Body of pancreas (tissue), 4 donors: ENCODE measurements around the gene ZCCHC3. TPM values are rescaled to one million over a fixed set of nuclear protein-coding genes. Genes with fewer than 3 reads are reported as not detected.

ENCODE experiments used
- ATAC-seq: fragments of 150-250 bp; one replicate; pipeline ENCODE4 v1.9.1; 2016
- DNase-seq, 4 donors: peaks; one replicate each; pipeline ENCODE4 v3.0.0-alpha.2; 2019
- H3K27ac ChIP-seq, 4 donors: fragments of 200-600 bp; sonication (generic); 1 replicate in 3 of 4; 2 replicates in 1 of 4; pipeline versions ENCODE4 v1.5.1 to v1.6.1; 2016 to 2019; ENCODE audit warnings: mild to moderate bottlenecking in 1 of 4, mixed read lengths in 1 of 4, moderate library complexity in 1 of 4
- H3K27me3 ChIP-seq, 2 donors: fragments of 200-600 bp; sonication (generic); one replicate each; pipeline ENCODE4 v1.6.0; 2016; ENCODE audit warnings: mild to moderate bottlenecking in 1 of 2
- H3K36me3 ChIP-seq, 2 donors: fragments of 200-600 bp; sonication (generic); replicated peaks in 1 of 2; 2 replicates each; pipeline ENCODE4 v1.5.1; 2016; ENCODE audit warnings: low read depth in 2 of 2; ENCODE audit not compliant: insufficient read depth in 1 of 2
- H3K4me1 ChIP-seq: fragments of 200-600 bp; sonication (generic); one replicate; pipeline ENCODE4 v1.6.0; 2016
- H3K4me3 ChIP-seq, 2 donors: fragments of 200-600 bp; sonication (generic); 1 replicate in 1 of 2; 2 replicates in 1 of 2; pipeline ENCODE4 v1.5.1; 2016 to 2019
- H3K9me3 ChIP-seq, 3 donors: fragments of 200-600 bp; sonication (generic); 1 replicate in 2 of 3; 2 replicates in 1 of 3; pipeline ENCODE4 v1.5.1; 2016
- POLR2A ChIP-seq, 3 donors: fragments of 450-650 bp; IDR thresholded peaks; one replicate each; pipeline ENCODE4 v1.6.1; 2016; ENCODE audit warnings: antibody characterized with exemption in 3 of 3, mild to moderate bottlenecking in 2 of 3
- WGBS, 2 donors: methylation state at CpG; one replicate each; pipeline ENCODE4 v1.1.5; 2017; 5-methylcytosine and 5-hydroxymethylcytosine counted together
- intact Hi-C: fragments of 100-400 bp; cut with DNase I; formaldehyde crosslinking; loops from one replicate; pipeline ENCODE4 v1.15.1; 2023
- total RNA-seq, 2 donors: library from RNA; depleted of rRNA; stranded (reverse); fragments of >200 nt; gene quantifications; one replicate each; pipeline ENCODE4 v1.1.0, GENCODE V29; 2016
- TF ChIP-seq, protein P1 (sequence below), 7 experiments: fragments of 450-650 bp in 4 of 7; fragments of 200-600 bp in 3 of 7; sonication (generic) in 3 of 7; IDR thresholded peaks; one replicate each; pipeline ENCODE4 v1.5.1; 2016 to 2019; ENCODE audit warnings: antibody characterized with exemption in 7 of 7

ZCCHC3 gene
- total RNA-seq, 2 donors from 2014 or later = 12.2 to 16.5 TPM

DNA sequence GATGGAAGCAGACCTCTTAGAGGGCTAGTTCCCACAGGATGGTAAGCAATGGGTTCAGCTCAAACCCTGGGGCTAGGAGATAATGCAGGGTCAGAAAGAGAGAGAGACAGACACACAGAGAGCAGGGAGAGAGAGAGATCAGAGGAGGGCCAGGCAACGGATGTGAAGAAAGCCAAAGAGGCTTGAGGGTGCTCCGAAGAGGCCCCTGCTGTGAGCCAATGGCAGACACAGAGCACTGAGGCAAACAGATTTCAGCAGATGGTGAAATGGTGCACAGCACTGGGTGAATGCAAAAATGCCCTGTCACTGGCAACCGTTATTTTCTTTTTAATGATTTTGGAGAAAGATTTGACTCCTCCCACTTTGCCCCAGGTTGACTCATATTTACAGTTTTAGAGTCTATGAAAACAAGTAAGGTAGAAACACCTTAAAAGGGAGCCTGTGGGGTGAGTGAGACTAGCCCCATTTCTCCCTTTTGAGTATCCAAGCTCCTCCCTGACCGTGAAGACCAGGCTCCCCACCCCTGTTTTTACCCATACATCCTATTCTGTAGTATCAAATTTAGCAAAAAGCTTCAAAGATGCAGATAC, 39.0 kb upstream of the ZCCHC3 start:
- Histone ChIP-seq H3K36me3 (no peaks in the 10 kb centered on the region), H3K9me3 (no peaks in the 10 kb centered on the region), H3K27me3 (no peaks in the 10 kb centered on the region), H3K27ac (no peak overlapping the region), H3K4me1 (peaks cover 13% of the 10 kb centered on the region), H3K4me3 (no peak overlapping the region)
- intact Hi-C loops = no loop called here
- TF ChIP-seq, protein P1, sequence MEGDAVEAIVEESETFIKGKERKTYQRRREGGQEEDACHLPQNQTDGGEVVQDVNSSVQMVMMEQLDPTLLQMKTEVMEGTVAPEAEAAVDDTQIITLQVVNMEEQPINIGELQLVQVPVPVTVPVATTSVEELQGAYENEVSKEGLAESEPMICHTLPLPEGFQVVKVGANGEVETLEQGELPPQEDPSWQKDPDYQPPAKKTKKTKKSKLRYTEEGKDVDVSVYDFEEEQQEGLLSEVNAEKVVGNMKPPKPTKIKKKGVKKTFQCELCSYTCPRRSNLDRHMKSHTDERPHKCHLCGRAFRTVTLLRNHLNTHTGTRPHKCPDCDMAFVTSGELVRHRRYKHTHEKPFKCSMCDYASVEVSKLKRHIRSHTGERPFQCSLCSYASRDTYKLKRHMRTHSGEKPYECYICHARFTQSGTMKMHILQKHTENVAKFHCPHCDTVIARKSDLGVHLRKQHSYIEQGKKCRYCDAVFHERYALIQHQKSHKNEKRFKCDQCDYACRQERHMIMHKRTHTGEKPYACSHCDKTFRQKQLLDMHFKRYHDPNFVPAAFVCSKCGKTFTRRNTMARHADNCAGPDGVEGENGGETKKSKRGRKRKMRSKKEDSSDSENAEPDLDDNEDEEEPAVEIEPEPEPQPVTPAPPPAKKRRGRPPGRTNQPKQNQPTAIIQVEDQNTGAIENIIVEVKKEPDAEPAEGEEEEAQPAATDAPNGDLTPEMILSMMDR (IDR thresholded peaks at IDR 0.05) = no peak
- no peak for TF ChIP-seq POLR2A (IDR thresholded peaks at IDR 0.05)
- DNase-seq (no peak), ATAC-seq (no peak)
- 45 to 69% methylated on average over 4 of the region's 4 CpGs for WGBS, 2 donors

DNA sequence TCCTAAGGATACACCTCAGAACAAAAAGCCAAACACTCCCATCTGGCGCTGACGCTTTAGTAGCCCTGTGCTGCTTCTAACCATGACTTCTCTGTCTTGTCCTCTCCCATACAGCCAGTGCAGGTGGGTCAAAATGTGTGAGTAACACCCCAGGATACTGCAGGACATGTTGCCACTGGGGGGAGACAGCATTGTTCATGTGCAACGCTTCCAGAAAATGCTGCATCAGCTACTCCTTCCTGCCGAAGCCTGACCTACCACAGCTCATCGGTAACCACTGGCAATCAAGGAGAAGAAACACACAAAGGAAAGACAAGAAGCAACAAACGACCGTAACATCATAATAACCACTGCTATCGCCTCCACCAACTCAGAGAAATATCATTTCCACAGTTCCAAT, 38.4 kb upstream of the ZCCHC3 start:
- DNase-seq = peak in 1 of 4 donors; percentile 13
- Histone ChIP-seq H3K4me3 (no peak overlapping the region), H3K36me3 (no peaks in the 10 kb centered on the region), H3K27me3 (no peaks in the 10 kb centered on the region), H3K4me1 (peaks cover 13% of the 10 kb centered on the region), H3K27ac (no peak overlapping the region), H3K9me3 (no peaks in the 10 kb centered on the region)
- no peak for ATAC-seq
- intact Hi-C loops = no loop called here
- TF ChIP-seq, protein P1 (IDR thresholded peaks at IDR 0.05) = peak in 1 of 7 experiments; percentile 15
- no peak for TF ChIP-seq POLR2A (IDR thresholded peaks at IDR 0.05)
- WGBS, 2 donors = 47 to 63% methylated on average over 8 of the region's 8 CpGs

DNA sequence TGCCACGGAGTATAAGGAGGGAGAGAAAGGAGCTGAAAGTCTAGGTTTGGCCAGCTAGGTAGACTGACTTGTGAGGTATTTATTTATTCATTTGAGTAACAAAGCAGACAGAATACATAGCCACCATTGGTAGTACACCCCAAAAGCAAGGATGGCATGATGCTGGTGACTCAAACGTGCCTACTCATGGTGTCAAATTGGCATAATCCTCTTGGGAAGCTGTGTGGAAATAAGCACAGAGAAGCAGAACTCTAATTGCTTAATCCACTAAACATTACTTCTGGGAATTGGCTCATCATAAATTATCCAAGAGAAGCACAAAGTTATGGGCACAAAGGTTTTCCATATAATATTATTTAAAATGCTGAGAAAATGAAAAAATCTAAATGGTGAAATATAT, 37.4 kb upstream of the ZCCHC3 start:
- no peak overlapping the region for H3K4me3 ChIP-seq
- no peak for DNase-seq
- no peaks in the 10 kb centered on the region for H3K27me3 ChIP-seq
- H3K36me3 ChIP-seq = no peaks in the 10 kb centered on the region
- TF ChIP-seq POLR2A (IDR thresholded peaks at IDR 0.05) = no peak
- TF ChIP-seq, protein P1 (IDR thresholded peaks at IDR 0.05) = no peak
- peaks cover 13% of the 10 kb centered on the region for H3K4me1 ChIP-seq
- no peak overlapping the region for H3K27ac ChIP-seq
- ATAC-seq = no peak
- no peaks in the 10 kb centered on the region for H3K9me3 ChIP-seq
- intact Hi-C loops = no loop called here
- 79 to 80% methylated on average over 2 of the region's 2 CpGs for WGBS, 2 donors

DNA sequence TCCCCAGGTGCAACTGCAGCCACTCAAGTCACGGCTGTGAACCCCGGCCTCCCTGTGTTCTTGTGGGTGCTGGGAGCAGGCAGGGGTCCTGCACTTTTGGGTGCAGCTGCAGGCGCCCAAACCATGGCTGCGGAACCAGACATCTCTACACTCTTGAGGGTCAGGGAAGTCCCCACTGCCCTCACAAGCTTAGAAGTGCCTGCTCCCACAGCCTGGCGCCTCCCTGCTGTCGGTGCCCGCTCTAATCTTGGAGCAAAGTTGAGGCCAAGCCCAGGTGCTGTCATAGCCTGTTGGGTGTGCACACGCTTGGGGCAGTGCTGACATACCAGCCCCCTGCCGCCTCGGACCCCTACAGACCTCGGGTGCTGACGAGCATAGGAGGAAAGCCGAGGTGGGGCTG, 33.7 kb upstream of the ZCCHC3 start:
- Histone ChIP-seq H3K9me3 (no peaks in the 10 kb centered on the region), H3K4me1 (peaks cover 8% of the 10 kb centered on the region), H3K36me3 (no peaks in the 10 kb centered on the region), H3K4me3 (no peak overlapping the region), H3K27ac (no peak overlapping the region), H3K27me3 (no peaks in the 10 kb centered on the region)
- 29 to 45% methylated on average over 9 to 13 of the region's 13 CpGs for WGBS, 2 donors
- DNase-seq (no peak), ATAC-seq (no peak)
- intact Hi-C loops = no loop called here
- TF ChIP-seq, protein P1 (IDR thresholded peaks at IDR 0.05) = no peak
- TF ChIP-seq POLR2A (IDR thresholded peaks at IDR 0.05) = no peak
